ENCODE data around the gene FPGS.
A peak's percentile ranks its signal among the peaks of the same experiment; 100 is the strongest.
"Not testable (repeated sequence)": the region's sequence is repeated elsewhere in the genome, so short reads cannot be mapped to it uniquely, and the experiment has no call there.

FPGS gene

DNA sequence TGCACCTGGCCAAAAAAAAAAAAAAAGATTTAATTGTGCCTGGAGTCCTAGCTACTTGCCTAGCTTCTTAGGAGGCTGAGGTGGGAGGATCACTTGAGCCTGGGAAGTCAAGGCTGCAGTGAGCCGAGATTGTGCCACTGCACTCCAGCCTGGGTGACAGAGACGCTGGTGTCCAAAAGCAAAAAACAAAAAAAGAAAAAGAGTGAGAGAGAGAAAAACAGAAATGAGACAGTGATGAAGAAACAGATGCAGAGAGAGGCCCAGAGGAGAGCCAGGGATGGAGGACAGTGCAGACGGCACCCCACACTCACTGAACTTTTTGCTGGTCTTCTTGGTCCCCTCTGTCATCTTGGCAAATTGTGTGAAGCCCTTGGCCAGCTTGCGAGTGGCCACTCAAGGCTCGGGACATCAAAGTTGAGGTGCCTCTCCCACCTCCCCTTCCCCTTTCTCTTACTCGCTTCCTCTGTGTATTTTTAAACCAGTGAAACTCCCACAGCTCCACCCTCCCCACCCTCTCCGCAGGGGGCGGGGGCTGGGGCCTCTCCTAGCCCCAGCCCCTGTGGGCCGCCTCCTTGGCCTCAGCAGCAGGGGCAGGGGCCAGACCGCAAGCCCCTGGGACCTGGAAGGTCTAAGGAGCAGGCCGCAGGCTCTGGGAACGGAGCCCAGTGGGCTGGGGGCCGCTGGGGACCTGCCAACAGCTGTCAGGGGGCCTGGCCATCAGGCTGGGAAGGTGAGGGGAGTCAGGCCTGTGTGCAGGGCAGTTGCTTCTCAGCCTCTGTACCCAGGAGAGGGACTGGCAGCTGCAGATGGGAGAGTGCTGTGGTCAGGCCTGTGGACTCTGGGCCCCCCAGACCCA lies 24.2 kb upstream of the FPGS start, which contains the start of gene SH2D3C:
TSS of gene SH2D3C (minus strand) at position 387 of the 856 bp plus-strand sequence. CDS start at position 348, 39 bp downstream.
- peak; percentile 71 for ATAC-seq
- peak within 1 kb of the TSS; percentile 92 for H3K27ac Mint-ChIP-seq
- peaks cover 70% of the 10 kb centered on the region for H3K4me1 Mint-ChIP-seq

GRCh38 chr9:127779136-127779981 lies 23.3 kb upstream of the FPGS start:
- peak; percentile 86 for ATAC-seq

More for the DNA sequence above, 24.2 kb upstream of the FPGS start, which contains the start of gene SH2D3C:
- Mint-ChIP-seq H3K36me3 (peaks cover 21% of the 10 kb centered on the region), H3K9me3 (no peaks in the 10 kb centered on the region), H3K27me3 (no peaks in the 10 kb centered on the region), H3K4me3 (peak within 1 kb of the TSS; percentile 95)

DNA sequence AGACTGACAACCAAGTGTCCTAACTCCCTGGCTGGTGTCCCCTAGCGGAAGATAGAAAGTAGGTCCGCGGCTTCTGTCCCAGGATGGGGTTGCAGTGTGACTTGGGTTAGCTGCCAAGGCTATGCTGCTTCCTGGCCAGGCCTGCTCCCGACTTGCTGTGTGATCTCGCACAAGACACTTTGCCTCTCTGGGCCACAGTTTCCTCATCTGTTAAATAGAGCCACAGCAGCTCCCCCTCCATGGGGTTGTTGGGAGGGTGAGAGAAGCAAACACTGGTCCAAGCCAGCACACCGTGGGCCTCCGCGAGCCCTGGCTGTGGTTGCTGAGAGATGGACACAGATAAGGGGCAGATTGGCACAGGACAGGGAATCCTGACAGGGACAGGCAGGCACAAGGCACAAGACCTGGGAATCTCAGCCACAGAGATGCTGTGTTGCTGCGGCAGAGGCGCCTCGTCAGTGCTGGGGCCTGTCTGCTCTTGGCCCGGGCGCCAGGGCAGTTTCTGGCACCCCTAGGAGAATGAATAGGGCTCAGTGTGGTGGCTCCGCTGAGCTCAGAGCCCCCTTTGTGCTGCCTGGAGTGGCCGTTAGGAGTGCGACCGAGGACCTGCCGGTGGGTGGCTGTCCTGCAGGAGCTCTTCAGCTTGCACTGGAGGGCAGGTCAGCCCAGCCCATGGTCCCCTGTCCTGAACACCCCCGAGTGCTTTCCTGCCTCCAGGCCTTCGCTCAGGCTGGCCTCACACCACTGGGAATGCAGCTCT lies 22.4 kb upstream of the FPGS start:
- Mint-ChIP-seq H3K4me3 (no peak overlapping the region), H3K4me1 (peaks cover 72% of the 10 kb centered on the region)

More at GRCh38 chr9:127779136-127779981, 23.3 kb upstream of the FPGS start:
- peaks cover 13% of the 10 kb centered on the region for H3K36me3 Mint-ChIP-seq
- H3K27ac Mint-ChIP-seq, result peak overlapping the region; percentile 92
- peak overlapping the region; percentile 95 for H3K4me3 Mint-ChIP-seq
- H3K4me1 Mint-ChIP-seq, result peaks cover 70% of the 10 kb centered on the region
- no peaks in the 10 kb centered on the region for H3K9me3 Mint-ChIP-seq
- H3K27me3 Mint-ChIP-seq, result no peaks in the 10 kb centered on the region

GRCh38 chr9:127780909-127781308 lies 21.8 kb upstream of the FPGS start:
- Mint-ChIP-seq H3K27ac (peak overlapping the region; percentile 92), H3K4me1 (peaks cover 72% of the 10 kb centered on the region), H3K36me3 (peaks cover 12% of the 10 kb centered on the region)
- H3K4me3 Mint-ChIP-seq, H3K27me3 Mint-ChIP-seq, H3K9me3 Mint-ChIP-seq, ATAC-seq: not testable (repeated sequence)

More for the DNA sequence above, 22.4 kb upstream of the FPGS start:
- peak overlapping the region; percentile 92 for H3K27ac Mint-ChIP-seq
- no peaks in the 10 kb centered on the region for H3K27me3 Mint-ChIP-seq
- H3K36me3 Mint-ChIP-seq, result peaks cover 12% of the 10 kb centered on the region
- ATAC-seq, result no peak
- H3K9me3 Mint-ChIP-seq, result no peaks in the 10 kb centered on the region

DNA sequence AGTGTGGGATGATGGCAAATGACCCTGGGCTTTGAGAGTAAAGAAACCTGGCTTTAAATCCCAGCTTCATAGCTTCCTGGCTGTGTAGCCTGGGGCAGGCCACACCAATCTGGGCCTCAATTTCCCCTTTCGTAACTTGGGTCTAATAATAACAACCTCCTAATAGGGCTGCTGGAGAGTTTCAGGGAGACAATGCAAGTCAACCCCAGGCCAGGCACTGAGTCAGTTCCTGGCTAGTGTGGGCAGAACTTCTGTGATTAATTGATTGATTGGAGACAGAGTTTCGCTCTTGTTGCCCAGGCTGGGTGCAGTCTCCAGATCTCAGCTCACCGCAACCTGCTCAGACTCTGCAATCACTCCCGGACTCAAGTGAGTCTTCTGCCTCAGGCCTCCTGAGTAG lies 20.9 kb upstream of the FPGS start:
- Mint-ChIP-seq H3K36me3 (peaks cover 18% of the 10 kb centered on the region), H3K27me3 (no peaks in the 10 kb centered on the region), H3K27ac (peak overlapping the region; percentile 92), H3K4me3 (no peak overlapping the region), H3K9me3 (no peaks in the 10 kb centered on the region), H3K4me1 (peaks cover 70% of the 10 kb centered on the region)
- ATAC-seq, result no peak

- Mint-ChIP-seq H3K9me3 (no peaks in the 10 kb centered on the region), H3K4me3 (peak overlapping the region; percentile 85), H3K27ac (peak overlapping the region; percentile 99), H3K27me3 (no peaks in the 10 kb centered on the region), H3K36me3 (peaks cover 22% of the 10 kb centered on the region), H3K4me1 (peaks cover 77% of the 10 kb centered on the region)
- ATAC-seq, result peak; percentile 3
Observed at GRCh38 chr9:127783111-127784008, 19.3 kb upstream of the FPGS start.

- Mint-ChIP-seq H3K36me3 (peaks cover 37% of the 10 kb centered on the region), H3K4me1 (peaks cover 73% of the 10 kb centered on the region), H3K9me3 (no peaks in the 10 kb centered on the region), H3K27me3 (no peaks in the 10 kb centered on the region), H3K27ac (peak overlapping the region; percentile 99), H3K4me3 (peak overlapping the region; percentile 97)
- ATAC-seq, result peak; percentile 74
Observed at GRCh38 chr9:127785023-127785932, 17.4 kb upstream of the FPGS start.

GRCh38 chr9:127785933-127786772 lies 16.5 kb upstream of the FPGS start, which contains the start of gene CDK9:
CDK9 (plus strand) TSS chr9:127786034; CDS start chr9:127786149, 115 bp downstream.
- Mint-ChIP-seq H3K27ac (peak within 1 kb of the TSS; percentile 99), H3K4me1 (peaks cover 73% of the 10 kb centered on the region), H3K36me3 (peaks cover 43% of the 10 kb centered on the region)

DNA sequence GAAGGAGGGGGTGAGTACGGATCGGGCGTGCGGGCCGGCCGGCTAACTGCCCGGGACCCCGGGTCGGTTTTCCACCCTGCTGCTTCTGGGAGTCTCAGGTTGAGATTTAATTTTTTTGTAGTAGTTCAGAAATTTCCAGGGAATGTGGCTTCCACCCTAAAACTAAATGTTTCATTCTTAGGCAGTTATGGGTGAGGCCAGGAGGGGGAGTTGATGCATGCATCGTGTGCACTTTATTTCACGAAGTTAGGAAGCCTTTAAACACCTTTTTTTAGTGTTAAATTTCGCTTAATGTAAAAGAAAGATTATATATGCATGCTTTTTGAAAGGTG lies 15.9 kb upstream of the FPGS start:
- ATAC-seq, result no peak
- H3K27ac Mint-ChIP-seq, result peak overlapping the region; percentile 92
- no peaks in the 10 kb centered on the region for H3K27me3 Mint-ChIP-seq
- peaks cover 67% of the 10 kb centered on the region for H3K4me1 Mint-ChIP-seq
- peak overlapping the region; percentile 97 for H3K4me3 Mint-ChIP-seq
- peaks cover 46% of the 10 kb centered on the region for H3K36me3 Mint-ChIP-seq
- no peaks in the 10 kb centered on the region for H3K9me3 Mint-ChIP-seq

More at GRCh38 chr9:127785933-127786772, 16.5 kb upstream of the FPGS start, which contains the start of gene CDK9:
- ATAC-seq, result peak; percentile 84
- Mint-ChIP-seq H3K9me3 (no peaks in the 10 kb centered on the region), H3K4me3 (peak within 1 kb of the TSS; percentile 97), H3K27me3 (no peaks in the 10 kb centered on the region)

GRCh38 chr9:127788337-127789011 lies 14.2 kb upstream of the FPGS start:
- Mint-ChIP-seq H3K27ac (peak overlapping the region; percentile 48), H3K27me3 (no peaks in the 10 kb centered on the region), H3K9me3 (no peaks in the 10 kb centered on the region), H3K4me1 (peaks cover 61% of the 10 kb centered on the region), H3K4me3 (peak overlapping the region; percentile 15), H3K36me3 (peaks cover 50% of the 10 kb centered on the region)
- no peak for ATAC-seq

DNA sequence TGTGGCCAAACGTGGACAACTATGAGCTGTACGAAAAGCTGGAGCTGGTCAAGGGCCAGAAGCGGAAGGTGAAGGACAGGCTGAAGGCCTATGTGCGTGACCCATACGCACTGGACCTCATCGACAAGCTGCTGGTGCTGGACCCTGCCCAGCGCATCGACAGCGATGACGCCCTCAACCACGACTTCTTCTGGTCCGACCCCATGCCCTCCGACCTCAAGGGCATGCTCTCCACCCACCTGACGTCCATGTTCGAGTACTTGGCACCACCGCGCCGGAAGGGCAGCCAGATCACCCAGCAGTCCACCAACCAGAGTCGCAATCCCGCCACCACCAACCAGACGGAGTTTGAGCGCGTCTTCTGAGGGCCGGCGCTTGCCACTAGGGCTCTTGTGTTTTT lies 13.5 kb upstream of the FPGS start:
- peaks cover 50% of the 10 kb centered on the region for H3K36me3 Mint-ChIP-seq

More for the DNA sequence above, 13.5 kb upstream of the FPGS start:
- Mint-ChIP-seq H3K27ac (no peak overlapping the region), H3K9me3 (no peaks in the 10 kb centered on the region), H3K4me3 (no peak overlapping the region), H3K27me3 (no peaks in the 10 kb centered on the region), H3K4me1 (peaks cover 54% of the 10 kb centered on the region)
- ATAC-seq, result no peak
